H1 (cell line): ENCODE results near the gene PTPRD. TPM values are rescaled to one million over a fixed set of nuclear protein-coding genes. Genes with fewer than 3 reads are reported as not detected.
A peak's percentile ranks its signal among the peaks of the same experiment; 100 is the strongest.

Experiments
- CTCF ChIA-PET: fragments of 300-600 bp; sonication (Branson Sonifier 250); formaldehyde crosslinking; loops from one replicate; lab custom pipeline; 2021; ENCODE audit not compliant: partially characterized antibody; lab: Charles Lee
- POLR2A ChIA-PET: fragments of 300-600 bp; sonication (Branson Sonifier 250); formaldehyde crosslinking; loops from one replicate; lab custom pipeline; 2021; ENCODE audit warnings: inconsistent platforms; ENCODE audit not compliant: partially characterized antibody; lab: Charles Lee
- DNase-seq, 2 experiments: peaks; one replicate each; pipeline versions ENCODE4 v3.0.0 to v3.0.0-alpha.2; 2010 to 2022; ENCODE audit warnings: low spot score in 2 of 2, low read depth in 1 of 2, mixed read lengths in 1 of 2
- FAIRE-seq: peaks from 2 replicates; lab custom pipeline; 2011; peaks lifted over from hg19 to GRCh38; lab: Jason Lieb, UNC
- H2AFZ ChIP-seq: 2 replicates; pipeline ENCODE4 v1.8.1; 2012; ENCODE audit warnings: low read length, inconsistent platforms
- H2AK5ac ChIP-seq: 2 replicates; pipeline ENCODE4 v1.6.1; 2013; ENCODE audit warnings: low read depth, low read length
- H2BK120ac ChIP-seq: replicated peaks from 2 replicates; pipeline ENCODE3; 2013; ENCODE audit warnings: low read depth, low read length, inconsistent platforms
- H2BK12ac ChIP-seq: 2 replicates; pipeline ENCODE4 v1.6.1; 2013; ENCODE audit warnings: low read depth, low read length
- H2BK15ac ChIP-seq: 2 replicates; pipeline ENCODE4 v1.6.1; 2013; ENCODE audit warnings: low read length
- H2BK20ac ChIP-seq: 2 replicates; pipeline ENCODE4 v1.6.1; 2013; ENCODE audit warnings: low read length
- H2BK5ac ChIP-seq: 2 replicates; pipeline ENCODE4 v1.6.1; 2013; ENCODE audit warnings: low read depth, low read length
- H3K14ac ChIP-seq: 2 replicates; pipeline ENCODE4 v1.6.1; 2013; ENCODE audit warnings: inconsistent platforms; ENCODE audit not compliant: insufficient read length
- H3K18ac ChIP-seq: 2 replicates; pipeline ENCODE4 v1.6.1; 2013; ENCODE audit warnings: low read length; ENCODE audit errors: extremely low read depth
- H3K23ac ChIP-seq: 2 replicates; pipeline ENCODE4 v1.6.1; 2013; ENCODE audit warnings: inconsistent platforms; ENCODE audit not compliant: insufficient read length
- H3K23me2 ChIP-seq: 2 replicates; pipeline ENCODE4 v1.6.1; 2013; ENCODE audit warnings: low read depth, low read length
- H3K27ac ChIP-seq: 2 replicates; pipeline ENCODE4 v1.6.1; 2011; ENCODE audit warnings: low read depth, low read length, inconsistent platforms
- H3K27me3 ChIP-seq, 4 experiments: replicated peaks in 1 of 4; 1 replicate in 1 of 4; 2 replicates in 3 of 4; pipeline versions ENCODE4 v1.6.1 to v1.8.1; 2011 to 2013; ENCODE audit warnings: low read length in 3 of 4, mild to moderate bottlenecking in 3 of 4, inconsistent platforms in 2 of 4, mixed read lengths in 2 of 4, moderate library complexity in 1 of 4; ENCODE audit not compliant: control insufficient read depth in 3 of 4, insufficient read depth in 3 of 4; ENCODE audit errors: extremely low read depth in 1 of 4
- H3K36me3 ChIP-seq, 4 experiments: 2 replicates each; pipeline versions ENCODE4 v1.6.1 to v1.8.1; 2011 to 2013; ENCODE audit warnings: mild to moderate bottlenecking in 4 of 4, low read length in 3 of 4, moderate library complexity in 2 of 4, control low read depth in 1 of 4, inconsistent platforms in 1 of 4; ENCODE audit not compliant: insufficient read depth in 4 of 4, control insufficient read depth in 2 of 4
- H3K4ac ChIP-seq: replicated peaks from 2 replicates; pipeline ENCODE3; 2013; ENCODE audit warnings: low read length, low read depth, mixed read lengths, inconsistent platforms; ENCODE audit not compliant: insufficient read length
- H3K4me1 ChIP-seq, 4 experiments: replicated peaks in 1 of 4; 1 replicate in 1 of 4; 2 replicates in 3 of 4; pipeline versions ENCODE4 v1.6.1 to v1.8.1; 2011 to 2013; ENCODE audit warnings: low read length in 3 of 4, inconsistent platforms in 2 of 4, mixed read lengths in 1 of 4; ENCODE audit not compliant: insufficient read depth in 4 of 4, control insufficient read depth in 3 of 4
- H3K4me2 ChIP-seq, 2 experiments: 2 replicates each; pipeline versions ENCODE4 v1.6.1 to v1.8.1; 2011 to 2013; ENCODE audit warnings: low read depth in 2 of 2, low read length in 2 of 2, control low read depth in 1 of 2, inconsistent platforms in 1 of 2, mild to moderate bottlenecking in 1 of 2; ENCODE audit not compliant: insufficient read depth in 1 of 2
- H3K4me3 ChIP-seq, 4 experiments: fragments of 200-600, 300-600 bp in 1 of 4; sonication (generic), shearing (Covaris generic), sonication (Bioruptor Twin) in 1 of 4; 2 replicates each; pipeline versions ENCODE4 v1.5.1 to v1.8.1; 2011 to 2016; ENCODE audit warnings: low read length in 4 of 4, low read depth in 3 of 4, control low read depth in 2 of 4, inconsistent platforms in 2 of 4, mild to moderate bottlenecking in 2 of 4, mixed read lengths in 1 of 4, moderate library complexity in 1 of 4; ENCODE audit not compliant: insufficient read depth in 2 of 4; ENCODE audit errors: extremely low read depth in 1 of 4
- H3K56ac ChIP-seq: replicated peaks from 2 replicates; pipeline ENCODE3; 2013; ENCODE audit warnings: low read depth, mild to moderate bottlenecking, mixed read lengths, low read length, inconsistent platforms; ENCODE audit not compliant: insufficient read length
- H3K79me1 ChIP-seq: 2 replicates; pipeline ENCODE4 v1.6.1; 2013; ENCODE audit warnings: low read depth, low read length, control low read depth
- H3K79me2 ChIP-seq, 2 experiments: 2 replicates each; pipeline versions ENCODE4 v1.6.1 to v1.8.1; 2012 to 2013; ENCODE audit warnings: low read length in 2 of 2, mild to moderate bottlenecking in 2 of 2, inconsistent platforms in 1 of 2; ENCODE audit not compliant: insufficient read depth in 2 of 2, control insufficient read depth in 1 of 2
- H3K9ac ChIP-seq, 4 experiments: replicated peaks in 1 of 4; 1 replicate in 1 of 4; 2 replicates in 3 of 4; pipeline versions ENCODE4 v1.6.1 to v1.8.1; 2011 to 2013; ENCODE audit warnings: low read depth in 3 of 4, low read length in 3 of 4, control low read depth in 2 of 4, mild to moderate bottlenecking in 2 of 4, moderate library complexity in 2 of 4, inconsistent platforms in 1 of 4; ENCODE audit errors: extremely low read depth in 1 of 4
- H3K9me3 ChIP-seq, 2 experiments: 2 replicates each; pipeline versions ENCODE4 v1.6.1 to v1.8.1; 2012 to 2013; ENCODE audit warnings: mild to moderate bottlenecking in 2 of 2, moderate library complexity in 2 of 2, control low read depth in 1 of 2, inconsistent platforms in 1 of 2, low read depth in 1 of 2, low read length in 1 of 2, mixed read lengths in 1 of 2; ENCODE audit not compliant: insufficient read depth in 2 of 2
- H4K20me1 ChIP-seq, 2 experiments: replicated peaks in 1 of 2; 2 replicates each; pipeline versions ENCODE3 to v1.8.1; 2011 to 2013; ENCODE audit warnings: inconsistent platforms in 2 of 2, low read length in 2 of 2, mild to moderate bottlenecking in 1 of 2; ENCODE audit not compliant: insufficient read depth in 2 of 2, control insufficient read depth in 1 of 2
- H4K5ac ChIP-seq: 2 replicates; pipeline ENCODE4 v1.6.1; 2013; ENCODE audit warnings: low read length, low read depth, mixed read lengths, inconsistent platforms; ENCODE audit not compliant: insufficient read length
- H4K8ac ChIP-seq: 2 replicates; pipeline ENCODE4 v1.8.0; 2013; ENCODE audit warnings: mild to moderate bottlenecking, moderate library complexity, low read length, inconsistent platforms; ENCODE audit not compliant: insufficient read depth; ENCODE audit errors: extremely low read depth
- H4K91ac ChIP-seq: replicated peaks from 2 replicates; pipeline ENCODE3; 2013; ENCODE audit warnings: low read length, mixed read lengths, inconsistent platforms; ENCODE audit not compliant: insufficient read length
- CBX5 ChIP-seq: fragments of 300-800, 300-1000 bp; sonication (generic); IDR thresholded peaks from 2 replicates; pipeline ENCODE4 v1.7.1; 2016; ENCODE audit warnings: antibody characterized with exemption, low read length, low read depth
- POU5F1 ChIP-seq: IDR thresholded peaks from 2 replicates; pipeline ENCODE4 v1.6.1; 2011; ENCODE audit warnings: low read depth, mild to moderate bottlenecking, low read length, moderate library complexity
- SP2 ChIP-seq: IDR thresholded peaks from 2 replicates; pipeline ENCODE4 v1.6.1; 2012; ENCODE audit warnings: mild to moderate bottlenecking, low read length, inconsistent platforms
- YY1 ChIP-seq: IDR thresholded peaks from 2 replicates; pipeline ENCODE4 v1.6.1; 2011; ENCODE audit warnings: low read depth, mild to moderate bottlenecking, low read length
- WGBS, 2 experiments: shearing (Covaris generic) in 1 of 2; methylation state at CpG; one replicate each; pipeline versions ENCODE4 v1.1.6 to v1.1.7; 2013 to 2015; ENCODE audit warnings: low lambda C conversion rate in 2 of 2, mixed read lengths in 2 of 2, inconsistent platforms in 1 of 2, low coverage in 1 of 2, missing lambda C conversion rate in 1 of 2; ENCODE audit not compliant: insufficient replicate concordance in 2 of 2, insufficient coverage in 1 of 2, insufficient read length in 1 of 2; ENCODE audit errors: extremely low coverage in 1 of 2, missing lambda C conversion rate in 1 of 2; 5-methylcytosine and 5-hydroxymethylcytosine counted together
- polyA plus RNA-seq, 7 experiments: library from polyadenylated mRNA; depleted of rRNA in 3 of 7; stranded (reverse) in 5 of 7; unstranded in 2 of 7; fragments of >200 nt in 5 of 7; fragments of 200-250 nt in 2 of 7; gene quantifications; 1 replicate in 5 of 7; 2 replicates in 1 of 7; 4 replicates in 1 of 7; pipeline versions ENCODE4 v1.2.1 to v1.2.3, GENCODE V29; 2011 to 2013; ENCODE audit warnings: missing spikeins in 2 of 7, mixed read lengths in 2 of 7
- total RNA-seq: library from RNA; stranded (reverse); fragmentation: NEBNext Ultra II Directional; extraction: Animal tissue kit (Norgen Biotek cat#: 25700); gene quantifications from 2 replicates; pipeline ENCODE4 v1.2.1, GENCODE V29; 2021

PTPRD gene
- total and polyA plus RNA-seq, 2 of the 8 experiments (the other 6 are each of a cell fraction or from before 2014, with no cell fraction given) = 17.2 to 77.0 TPM

GRCh38 chr9:9997585-9997984 is 615.2 kb downstream of the PTPRD start:
- H3K4me3 ChIP-seq = no peak overlapping the region
- H2BK120ac ChIP-seq = no peak overlapping the region
- DNase-seq (no peak), FAIRE-seq (no peak)
- H4K8ac ChIP-seq = no peak overlapping the region
- TF ChIP-seq YY1 (peak; percentile 76), POU5F1 (peak; percentile 54; the same call in 1 of the 2 replicates), SP2 (no peak), CBX5 (no peak)
- no peak overlapping the region for H3K14ac ChIP-seq
- no peak overlapping the region for H2AFZ ChIP-seq
- H3K56ac ChIP-seq = no peak overlapping the region
- 53% methylated on average over 2 of the region's 2 CpGs; no CpG with 5 or more reads in 1 of the 2 experiments for WGBS, 2 experiments
- no peaks in the 10 kb centered on the region for H4K20me1 ChIP-seq
- no peak overlapping the region for H3K27ac ChIP-seq
- no peaks in the 10 kb centered on the region for H3K9me3 ChIP-seq
- peak overlapping the region; percentile 35; the same call in 1 of the 2 replicates for H2BK5ac ChIP-seq
- H3K9ac ChIP-seq = no peak overlapping the region
- H4K5ac ChIP-seq = no peak overlapping the region
- H3K79me1 ChIP-seq = no peaks in the 10 kb centered on the region
- H4K91ac ChIP-seq = no peak overlapping the region
- H2BK15ac ChIP-seq = no peak overlapping the region
- ChIA-PET POLR2A (no interaction called here), CTCF (interaction anchor here (0.7 to 2.2 kb wide), 12 partner anchors 11 to 688 kb away, joined by 3 to 14 read pairs (median 4); no protein-coding TSS in a partner anchor)
- H3K23ac ChIP-seq = no peak overlapping the region
- H3K36me3 ChIP-seq = no peaks in the 10 kb centered on the region
- no peaks in the 10 kb centered on the region for H3K27me3 ChIP-seq
- H3K4me1 ChIP-seq = peaks cover 0 to 16% (median 9%) of the 10 kb centered on the region in 4 experiments; a peak in 4 of 7 replicates
- no peak overlapping the region for H3K4ac ChIP-seq
- no peaks in the 10 kb centered on the region for H3K79me2 ChIP-seq
- H2BK20ac ChIP-seq = 0 out of 2 replicates have a peak overlapping the region, but pooled peaks have one; percentile 1
- H3K4me2 ChIP-seq = no peak overlapping the region; a peak in 2 of 4 replicates
- H3K23me2 ChIP-seq = no peaks in the 10 kb centered on the region
- peak overlapping the region; percentile 43; the same call in 1 of the 2 replicates for H3K18ac ChIP-seq
- H2BK12ac ChIP-seq = no peak overlapping the region
- H2AK5ac ChIP-seq = no peak overlapping the region
